ENCODE measurements around the gene ARHGAP18. TPM values are rescaled to one million over a fixed set of nuclear protein-coding genes. Genes with fewer than 3 reads are reported as not detected.

The ARHGAP18 gene
- total RNA-seq, 1 experiment from 2014 or later = 32.0 TPM

DNA sequence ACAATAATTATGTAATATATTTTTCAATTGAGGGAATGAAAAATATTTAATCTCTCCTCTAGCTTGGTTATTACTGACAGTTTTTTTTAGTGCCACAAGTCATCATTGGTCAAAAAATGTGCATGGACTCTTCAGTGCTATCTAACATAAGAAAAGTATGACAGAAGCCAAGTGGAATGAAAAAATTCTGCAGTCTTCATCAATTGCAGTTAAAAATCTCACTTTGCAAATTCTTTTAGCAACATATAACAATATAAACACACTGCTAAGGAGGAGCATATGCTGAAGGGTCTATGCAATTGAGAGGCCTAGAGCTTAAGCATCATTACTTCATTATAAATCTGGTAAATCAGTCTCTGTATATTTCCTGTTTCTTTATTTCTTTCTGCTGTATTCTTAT is 175.1 kb downstream of the ARHGAP18 start:
- Histone ChIP-seq H3K9me3 (replicated peaks) (no peaks in the 10 kb centered on the region; the same call in 1 of the 2 replicates), H3K27me3 (replicated peaks) (no peaks in the 10 kb centered on the region), H3K27ac (no peak overlapping the region), H3K36me3 (no peaks in the 10 kb centered on the region), H3K4me3 (no peak overlapping the region), H3K4me1 (replicated peaks) (no peaks in the 10 kb centered on the region)
- no peak for DNase-seq (ENCODE audit: low read depth in 1 of 2, low spot score in 2 of 2)

Other genes with a start within 250 kb of the ARHGAP18 start
- not detected in 2 replicates for gene TMEM244, start 151.1 kb upstream of the ARHGAP18 start, total RNA-seq (2014; rRNA removed; shearing (Covaris generic))

All from SJSA1 (cell line).